Esophagus squamous epithelium (tissue), 4 donors: Measurements from ENCODE around the gene UBXN7.

Source experiments
- POLR2A ChIP-seq, 4 donors: fragments of 450-650 bp; IDR thresholded peaks; one replicate each; pipeline ENCODE4 v1.6.1; 2017; ENCODE audit warnings: antibody characterized with exemption in 4 of 4, mild to moderate bottlenecking in 4 of 4, moderate library complexity in 3 of 4
- TF ChIP-seq, protein P1 (sequence below), 6 experiments: fragments of 450-650 bp in 4 of 6; fragments of 200-600 bp in 2 of 6; sonication (generic) in 2 of 6; IDR thresholded peaks; one replicate each; pipeline ENCODE4 v1.5.1; 2016 to 2019; ENCODE audit warnings: antibody characterized with exemption in 6 of 6, mild to moderate bottlenecking in 4 of 6, moderate library complexity in 4 of 6

- TF ChIP-seq, protein P1, sequence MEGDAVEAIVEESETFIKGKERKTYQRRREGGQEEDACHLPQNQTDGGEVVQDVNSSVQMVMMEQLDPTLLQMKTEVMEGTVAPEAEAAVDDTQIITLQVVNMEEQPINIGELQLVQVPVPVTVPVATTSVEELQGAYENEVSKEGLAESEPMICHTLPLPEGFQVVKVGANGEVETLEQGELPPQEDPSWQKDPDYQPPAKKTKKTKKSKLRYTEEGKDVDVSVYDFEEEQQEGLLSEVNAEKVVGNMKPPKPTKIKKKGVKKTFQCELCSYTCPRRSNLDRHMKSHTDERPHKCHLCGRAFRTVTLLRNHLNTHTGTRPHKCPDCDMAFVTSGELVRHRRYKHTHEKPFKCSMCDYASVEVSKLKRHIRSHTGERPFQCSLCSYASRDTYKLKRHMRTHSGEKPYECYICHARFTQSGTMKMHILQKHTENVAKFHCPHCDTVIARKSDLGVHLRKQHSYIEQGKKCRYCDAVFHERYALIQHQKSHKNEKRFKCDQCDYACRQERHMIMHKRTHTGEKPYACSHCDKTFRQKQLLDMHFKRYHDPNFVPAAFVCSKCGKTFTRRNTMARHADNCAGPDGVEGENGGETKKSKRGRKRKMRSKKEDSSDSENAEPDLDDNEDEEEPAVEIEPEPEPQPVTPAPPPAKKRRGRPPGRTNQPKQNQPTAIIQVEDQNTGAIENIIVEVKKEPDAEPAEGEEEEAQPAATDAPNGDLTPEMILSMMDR (IDR thresholded peaks at IDR 0.05) = no peak
- TF ChIP-seq POLR2A (IDR thresholded peaks at IDR 0.05) = no peak
These were observed 22.7 kb upstream of the UBXN7 start for GRCh38 chr3:196454935-196455334.
